SK-N-SH (cell line): ENCODE measurements around the gene PCAT6. TPM values are rescaled to one million over a fixed set of nuclear protein-coding genes. Genes with fewer than 3 reads are reported as not detected.
A peak's percentile ranks its signal among the peaks of the same experiment; 100 is the strongest.

Experiments used
- CTCF ChIA-PET: fragments of 300-600, 350-600 bp; formaldehyde crosslinking; extraction: SDS; loops from one replicate; lab custom pipeline; 2021; lab: Yijun Ruan, JAX
- POLR2A ChIA-PET: fragments of 350-600 bp; sonication (Branson Sonifier 250); formaldehyde crosslinking; extraction: SDS; loops from one replicate; lab custom pipeline; 2020; ENCODE audit warnings: antibody characterized with exemption, inconsistent platforms; lab: Yijun Ruan, JAX
- DNase-seq: peaks from one replicate; pipeline ENCODE4 v3.0.0; 2012
- H2AFZ ChIP-seq: fragments of 200-600 bp; sonication (generic); 2 replicates; pipeline ENCODE4 v1.8.1; 2016; ENCODE audit warnings: antibody characterized with exemption, mild to moderate bottlenecking, low read depth
- H3F3A ChIP-seq: fragments of 200-600 bp; sonication (generic); replicated peaks from 2 replicates; pipeline ENCODE3; 2016; ENCODE audit warnings: antibody characterized with exemption, mild to moderate bottlenecking; ENCODE audit not compliant: insufficient read depth
- H3K27ac ChIP-seq, 2 experiments: fragments of 200-500 bp in 1 of 2; fragments of 200-600 bp in 1 of 2; sonication (Bioruptor generic) in 1 of 2; sonication (generic), shearing (Covaris generic) in 1 of 2; 2 replicates each; pipeline versions ENCODE4 v1.5.1 to v1.6.1; 2014 to 2016; ENCODE audit warnings: low read depth in 2 of 2, inconsistent platforms in 1 of 2, low read length in 1 of 2, mild to moderate bottlenecking in 1 of 2, mixed read lengths in 1 of 2
- H3K27me3 ChIP-seq: fragments of 200-600 bp; sonication (generic), shearing (Covaris generic); 2 replicates; pipeline ENCODE4 v1.6.1; 2016; ENCODE audit warnings: mixed run types; ENCODE audit not compliant: insufficient read depth
- H3K36me3 ChIP-seq, 2 experiments: fragments of 200-500 bp in 1 of 2; fragments of 200-600 bp in 1 of 2; sonication (Bioruptor generic) in 1 of 2; sonication (generic) in 1 of 2; replicated peaks in 1 of 2; 2 replicates each; pipeline versions ENCODE3 to v1.5.1; 2014 to 2016; ENCODE audit warnings: low read length in 1 of 2, mild to moderate bottlenecking in 1 of 2; ENCODE audit not compliant: insufficient read depth in 2 of 2, control insufficient read depth in 1 of 2
- H3K4me1 ChIP-seq, 2 experiments: fragments of 200-500 bp in 1 of 2; fragments of 200-600 bp in 1 of 2; sonication (Bioruptor generic) in 1 of 2; sonication (generic), shearing (Covaris generic) in 1 of 2; 2 replicates each; pipeline versions ENCODE4 v1.5.1 to v1.6.1; 2014 to 2016; ENCODE audit warnings: low read depth in 1 of 2, low read length in 1 of 2, mixed run types in 1 of 2; ENCODE audit not compliant: insufficient read depth in 2 of 2, control insufficient read depth in 1 of 2
- H3K4me2 ChIP-seq: fragments of 200-600 bp; sonication (generic), shearing (Covaris generic); 2 replicates; pipeline ENCODE4 v1.6.1; 2017; ENCODE audit warnings: mixed run types
- H3K4me3 ChIP-seq, 2 experiments: fragments of 200-500 bp in 1 of 2; fragments of 200-600 bp in 1 of 2; sonication (Bioruptor generic) in 1 of 2; sonication (generic), shearing (Covaris generic) in 1 of 2; 2 replicates each; pipeline versions ENCODE4 v1.5.1 to v1.8.1; 2014 to 2016; ENCODE audit warnings: low read depth in 2 of 2, inconsistent platforms in 1 of 2, low read length in 1 of 2, mild to moderate bottlenecking in 1 of 2, mixed read lengths in 1 of 2, moderate library complexity in 1 of 2
- H3K79me2 ChIP-seq: fragments of 200-600 bp; sonication (generic); 2 replicates; pipeline ENCODE4 v1.8.1; 2017; ENCODE audit warnings: mild to moderate bottlenecking; ENCODE audit not compliant: insufficient read depth
- H3K9ac ChIP-seq: fragments of 200-600 bp; sonication (generic); 2 replicates; pipeline ENCODE4 v1.6.1; 2017; ENCODE audit warnings: mixed run types
- H3K9me2 ChIP-seq: fragments of 200-600 bp; sonication (generic); 2 replicates; pipeline ENCODE4 v1.6.1; 2017; ENCODE audit warnings: mixed run types
- H3K9me3 ChIP-seq: fragments of 200-600 bp; sonication (generic); 2 replicates; pipeline ENCODE4 v1.6.1; 2017; ENCODE audit warnings: mixed run types, mild to moderate bottlenecking, moderate library complexity
- H4K20me1 ChIP-seq: fragments of 200-600 bp; sonication (generic); 2 replicates; pipeline ENCODE4 v1.6.1; 2017; ENCODE audit warnings: mild to moderate bottlenecking, mixed run types; ENCODE audit not compliant: insufficient read depth
- CHD2 ChIP-seq: fragments of 150-350 bp; IDR thresholded peaks from 2 replicates; pipeline ENCODE4 v1.6.1; 2018; ENCODE audit warnings: low read length; ENCODE audit not compliant: partially characterized antibody
- EP300 ChIP-seq, 2 experiments: IDR thresholded peaks; 2 replicates each; pipeline versions ENCODE4 v1.4.0 to v1.6.1; 2012; ENCODE audit warnings: borderline replicate concordance in 1 of 2, low read depth in 1 of 2, low read length in 1 of 2
- EZH2phosphoT487 ChIP-seq: fragments of 200-600 bp; sonication (generic); IDR thresholded peaks from 2 replicates; pipeline ENCODE4 v1.6.1; 2017; ENCODE audit warnings: low read depth, mixed run types, mild to moderate bottlenecking, antibody characterized with exemption, moderate library complexity, borderline replicate concordance
- FOXM1 ChIP-seq: IDR thresholded peaks from 2 replicates; pipeline ENCODE4 v1.4.0; 2012; ENCODE audit warnings: low read depth, mild to moderate bottlenecking
- MXI1 ChIP-seq: IDR thresholded peaks from 2 replicates; pipeline ENCODE4 v1.6.1; 2012; ENCODE audit warnings: mild to moderate bottlenecking, low read depth, low read length, improper control_type of control experiment
- NFIC ChIP-seq: IDR thresholded peaks from 2 replicates; pipeline ENCODE4 v1.4.0; 2012; ENCODE audit warnings: borderline replicate concordance
- NRF1 ChIP-seq: IDR thresholded peaks from 2 replicates; pipeline ENCODE4 v1.6.1; 2012; ENCODE audit warnings: low read depth, mild to moderate bottlenecking, low read length
- RXRA ChIP-seq: IDR thresholded peaks from 2 replicates; pipeline ENCODE4 v1.4.0; 2012; ENCODE audit warnings: low read depth, mild to moderate bottlenecking, borderline replicate concordance
- SIN3A ChIP-seq: IDR thresholded peaks from 2 replicates; pipeline ENCODE4 v1.6.1; 2012; ENCODE audit warnings: low read depth, mild to moderate bottlenecking, low read length, moderate library complexity, borderline replicate concordance
- SMC3 ChIP-seq: IDR thresholded peaks from 2 replicates; pipeline ENCODE4 v1.6.1; 2012; ENCODE audit warnings: low read depth, low read length, improper control_type of control experiment
- TCF12 ChIP-seq: IDR thresholded peaks from 2 replicates; pipeline ENCODE4 v1.4.0; 2012
- TEAD4 ChIP-seq: IDR thresholded peaks from 2 replicates; pipeline ENCODE4 v1.4.0; 2012; ENCODE audit warnings: mild to moderate bottlenecking, borderline replicate concordance; ENCODE audit not compliant: insufficient read depth
- USF1 ChIP-seq: IDR thresholded peaks from 2 replicates; pipeline ENCODE4 v1.4.0; 2012; ENCODE audit warnings: low read depth, borderline replicate concordance
- USF2 ChIP-seq: fragments of 150-350 bp; IDR thresholded peaks from 2 replicates; pipeline ENCODE4 v1.6.1; 2017; ENCODE audit warnings: antibody characterized with exemption, low read length, low read depth, borderline replicate concordance
- YY1 ChIP-seq: IDR thresholded peaks from 2 replicates; pipeline ENCODE4 v1.4.0; 2012; ENCODE audit warnings: low read depth, mild to moderate bottlenecking
- ZBTB33 ChIP-seq: IDR thresholded peaks from 2 replicates; pipeline ENCODE4 v1.4.0; 2012; ENCODE audit warnings: low read depth, borderline replicate concordance
- WGBS: methylation state at CpG from one replicate; pipeline ENCODE4 v1.1.6; 2017; ENCODE audit warnings: low lambda C conversion rate; 5-methylcytosine and 5-hydroxymethylcytosine counted together
- polyA plus RNA-seq, 3 experiments: library from polyadenylated mRNA; depleted of rRNA; stranded (reverse); fragments of >200 nt; gene quantifications; 2 replicates each; pipeline ENCODE4 v1.2.3, GENCODE V29; 2012

PCAT6 gene
- polyA plus RNA-seq, 1 of the 3 experiments (the other 2 are of a cell fraction) = 6.9 TPM

DNA sequence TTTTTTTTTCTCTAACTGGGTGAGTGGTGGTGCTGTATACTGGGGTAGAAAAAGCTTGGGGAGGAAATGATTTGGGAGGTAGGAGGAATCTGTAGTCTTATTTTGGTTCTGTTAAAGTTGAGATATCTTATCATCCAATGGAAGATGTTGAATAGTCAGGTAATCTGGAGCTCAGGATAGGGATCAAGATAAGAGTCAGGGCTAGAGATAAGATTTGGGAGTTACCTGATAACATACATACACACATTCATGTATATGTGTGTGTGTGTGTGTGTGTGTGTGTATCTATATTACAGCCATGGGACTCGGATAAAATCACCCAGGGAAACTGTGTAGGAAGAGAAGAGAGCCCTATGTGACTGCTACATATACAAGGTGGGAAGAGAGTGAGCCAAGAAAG is 8.1 kb downstream of the PCAT6 start:
- H3K4me3 ChIP-seq = no peak overlapping the region
- no peak overlapping the region for H3K4me2 ChIP-seq
- H3F3A ChIP-seq = peaks cover 12% of the 10 kb centered on the region
- no peaks in the 10 kb centered on the region for H3K9me2 ChIP-seq
- H3K79me2 ChIP-seq = no peaks in the 10 kb centered on the region
- H3K4me1 ChIP-seq = peaks cover 0 to 6% of the 10 kb centered on the region in 2 experiments; a peak in 1 of 4 replicates
- 43% methylated on average over 1 of the region's 1 CpG for WGBS
- no peaks in the 10 kb centered on the region for H4K20me1 ChIP-seq
- H3K9ac ChIP-seq = no peak overlapping the region
- H3K27ac ChIP-seq = no peak overlapping the region
- POLR2A ChIA-PET = interaction anchor here (0.7 kb wide), 1 partner anchor 40 kb away, joined by 3 read pairs; no protein-coding TSS in a partner anchor
- CTCF ChIA-PET = no interaction called here
- no peak for DNase-seq
- H3K27me3 ChIP-seq = no peaks in the 10 kb centered on the region
- no peak overlapping the region for H2AFZ ChIP-seq
- H3K36me3 ChIP-seq = no peaks in the 10 kb centered on the region
- TF ChIP-seq ZBTB33 = no peak
- no peaks in the 10 kb centered on the region for H3K9me3 ChIP-seq

- ChIA-PET POLR2A (interaction anchor here (1.0 kb wide), 1 partner anchor 13 kb away, joined by 3 read pairs; the partner anchor contains the start of gene KDM5B), CTCF (no interaction called here)
- no peak overlapping the region for H3K4me3 ChIP-seq
- no peaks in the 10 kb centered on the region for H3K79me2 ChIP-seq
- no peaks in the 10 kb centered on the region for H4K20me1 ChIP-seq
- peaks cover 0 to 6% of the 10 kb centered on the region in 2 experiments; a peak in 1 of 4 replicates for H3K4me1 ChIP-seq
- peak overlapping the region; percentile 88 for H2AFZ ChIP-seq
- TF ChIP-seq TCF12 = no peak
- TF ChIP-seq USF2 = no peak
- no peak for TF ChIP-seq SIN3A
- TF ChIP-seq YY1 = no peak
- no peak for TF ChIP-seq NFIC
- no peak for TF ChIP-seq EZH2phosphoT487
- TF ChIP-seq MXI1 = no peak
- TF ChIP-seq EP300 (IDR thresholded peaks at IDR 0.05; ENCODE audit: borderline replicate concordance in 1 of 2, low read depth in 1 of 2, low read length in 1 of 2) = no peak
- TF ChIP-seq CHD2 = no peak
- no peak for TF ChIP-seq TEAD4
- no peak for TF ChIP-seq RXRA
- no peak for TF ChIP-seq FOXM1
- TF ChIP-seq USF1 = no peak
- no peak for TF ChIP-seq SMC3
- no peak for TF ChIP-seq NRF1
- H3K27ac ChIP-seq = peak overlapping the region; percentile 3 to 55; a peak in 3 of 4 replicates
- H3K27me3 ChIP-seq = no peaks in the 10 kb centered on the region
- 43% methylated on average over 2 of the region's 2 CpGs for WGBS
- no peaks in the 10 kb centered on the region for H3K36me3 ChIP-seq
- H3K9ac ChIP-seq = 0 out of 2 replicates have a peak overlapping the region, but pooled peaks have one; percentile 34
- H3K4me2 ChIP-seq = peak overlapping the region; percentile 17; the same call in 1 of the 2 replicates
- no peak for DNase-seq
- peaks cover 12% of the 10 kb centered on the region for H3F3A ChIP-seq
- H3K9me2 ChIP-seq = no peaks in the 10 kb centered on the region
- H3K9me3 ChIP-seq = no peaks in the 10 kb centered on the region
These were observed 10.7 kb downstream of the PCAT6 start for GRCh38 chr1:202821467-202821866.
